Ovary (tissue), 9 donors: ENCODE data around the gene PDZRN3. TPM values are rescaled to one million over a fixed set of nuclear protein-coding genes. Genes with fewer than 3 reads are reported as not detected.
A peak's percentile ranks its signal among the peaks of the same experiment; 100 is the strongest.

Experiments
- DNase-seq, 5 donors: peaks; one replicate each; pipeline ENCODE4 v3.0.0-alpha.2; 2019 to 2020
- H3K27ac ChIP-seq, 2 donors: fragments of 200-600 bp; one replicate each; pipeline versions ENCODE4 v1.5.1 to v1.8.0; 2019 to 2022
- H3K27me3 ChIP-seq: fragments of 200-600 bp; one replicate; pipeline ENCODE4 v1.8.0; 2022
- H3K36me3 ChIP-seq: fragments of 200-600 bp; sonication (generic); one replicate; pipeline ENCODE4 v1.5.1; 2019
- H3K4me1 ChIP-seq: one replicate; pipeline ENCODE4 v1.8.1; 2013; ENCODE audit warnings: mild to moderate bottlenecking, moderate library complexity; ENCODE audit not compliant: insufficient read depth
- H3K4me3 ChIP-seq: fragments of 200-600 bp; sonication (generic); one replicate; pipeline ENCODE4 v1.5.1; 2017
- H3K9me3 ChIP-seq, 2 donors: fragments of 200-600 bp in 1 of 2; sonication (generic) in 1 of 2; one replicate each; pipeline versions ENCODE4 v1.5.1 to v1.8.1; 2013 to 2019; ENCODE audit warnings: mild to moderate bottlenecking in 1 of 2, moderate library complexity in 1 of 2
- CTCF ChIP-seq, 3 donors: fragments of 450-650 bp in 2 of 3; fragments of 200-600 bp in 1 of 3; IDR thresholded peaks; one replicate each; pipeline versions ENCODE4 v1.5.1 to v1.8.0; 2016 to 2022; ENCODE audit warnings: antibody characterized with exemption in 3 of 3, mild to moderate bottlenecking in 1 of 3
- EP300 ChIP-seq: sonication (generic); formaldehyde crosslinking; IDR thresholded peaks from one replicate; pipeline ENCODE4 v1.6.1; 2017; ENCODE audit warnings: antibody characterized with exemption
- POLR2A ChIP-seq: fragments of 450-650 bp; IDR thresholded peaks from one replicate; pipeline ENCODE4 v1.6.1; 2017; ENCODE audit warnings: antibody characterized with exemption, mild to moderate bottlenecking, moderate library complexity
- WGBS, 3 donors: extraction: QIAGEN DNeasy Blood & Tissue Kit in 1 of 3; methylation state at CpG; one replicate each; pipeline versions ENCODE4 v1.1.5 to v1.1.7; 2013 to 2017; 5-methylcytosine and 5-hydroxymethylcytosine counted together
- intact Hi-C, 4 donors: fragments of 100-400 bp; cut with DNase I; formaldehyde crosslinking; loops; one replicate each; pipeline versions ENCODE4 v1.11.0 to v1.15.1; 2022 to 2023
- polyA plus RNA-seq, 2 donors: library from polyadenylated mRNA; stranded (reverse); fragments of 200-250 nt in 1 of 2; fragments of 350-450 nt in 1 of 2; fragmentation: Illumina TruSeq in 1 of 2; extraction: RNeasy Lipid Tissue Mini Kit (QIAGEN cat#74804) in 1 of 2; gene quantifications; one replicate each; pipeline ENCODE4 v1.2.3, GENCODE V29; 2013 to 2014
- total RNA-seq, 7 donors: library from RNA; depleted of rRNA in 2 of 7; stranded (reverse); fragments of >200 nt in 2 of 7; fragmentation: NEBNext Ultra II Directional in 3 of 7; extraction: Animal tissue kit (Norgen Biotek cat#: 25700) in 3 of 7; gene quantifications; one replicate each; pipeline versions ENCODE4 v1.1.0 to v1.2.4, GENCODE V29; 2016 to 2023
- donor health status: DM: no; HTN: no; CAD: no; lungs with moderate emphysema.
- donor health status: DM: no; HTN: no; CAD: no.
- donor health status: Bipolar disorder and iron deficiency.
- donor health status: DM: yes; HTN: yes; CAD: no.
- donor health status: DM: no; HTN: no; CAD: no.
- donor health status: DM: yes; HTN: yes; CAD: no.

The PDZRN3 gene
- total and polyA plus RNA-seq, 9 donors, result 68.1 to 161 (median 102) TPM

- intact Hi-C loops, result loop anchor here in 2 of 4 donors (5.0 to 10.0 kb wide), 3 partner anchors 112 to 314 kb away; partner anchors contain the start of gene PDZRN3 (in 2 of the 2)
- H3K36me3 ChIP-seq, result no peaks in the 10 kb centered on the region
- peak overlapping the region in 1 of 2 donors; percentile 68 for H3K27ac ChIP-seq
- no peaks in the 10 kb centered on the region for H3K27me3 ChIP-seq
- H3K9me3 ChIP-seq, result no peaks in the 10 kb centered on the region
- peaks cover 27% of the 10 kb centered on the region for H3K4me1 ChIP-seq
- 38 to 60% (median 42%) methylated on average over 4 of the region's 4 CpGs for WGBS, 3 donors
- TF ChIP-seq CTCF (IDR thresholded peaks at IDR 0.05) (no peak), POLR2A (no peak), EP300 (no peak)
- DNase-seq, result no peak
- no peak overlapping the region for H3K4me3 ChIP-seq
Measured at GRCh38 chr3:73510334-73510733, 114.4 kb downstream of the PDZRN3 start.

- Histone ChIP-seq H3K36me3 (no peaks in the 10 kb centered on the region), H3K4me3 (no peak overlapping the region), H3K27ac (peak overlapping the region in 1 of 2 donors; percentile 68), H3K9me3 (no peaks in the 10 kb centered on the region), H3K4me1 (peaks cover 27% of the 10 kb centered on the region), H3K27me3 (no peaks in the 10 kb centered on the region)
- DNase-seq, result no peak
- no peak for TF ChIP-seq CTCF (IDR thresholded peaks at IDR 0.05)
- TF ChIP-seq POLR2A, result no peak
- no peak for TF ChIP-seq EP300
- WGBS, 3 donors, result 13 to 27% (median 25%) methylated on average over 7 of the region's 7 CpGs
- intact Hi-C loops, result loop anchor here in 3 of 4 donors (5.0 to 10.0 kb wide), 4 partner anchors 112 to 337 kb away; partner anchors contain the start of gene PDZRN3 (in 3 of the 3)
Measured at GRCh38 chr3:73509816-73510215, 114.9 kb downstream of the PDZRN3 start.

DNA sequence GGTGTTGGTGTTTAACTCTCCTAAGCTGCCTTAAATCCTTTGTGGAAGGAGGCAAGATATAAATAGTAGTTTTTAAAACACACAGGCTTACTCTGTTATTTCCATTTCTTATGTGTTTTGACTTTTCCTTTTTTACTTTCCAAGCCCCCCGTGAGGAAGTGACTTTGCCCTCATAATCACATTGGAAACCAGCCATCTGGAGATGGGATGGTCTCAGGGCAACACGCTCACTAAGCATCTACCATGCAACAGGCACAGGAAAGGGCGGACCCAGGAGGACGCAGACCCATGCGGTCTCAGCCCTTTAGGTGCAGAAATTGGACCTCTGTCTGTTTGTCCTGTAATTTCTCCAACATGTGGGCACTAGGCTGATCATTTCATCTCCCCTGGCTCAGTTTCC lies 115.7 kb downstream of the PDZRN3 start:
- TF ChIP-seq EP300 (no peak), CTCF (IDR thresholded peaks at IDR 0.05) (no peak), POLR2A (no peak)
- 61 to 68% (median 63%) methylated on average over 5 of the region's 5 CpGs for WGBS, 3 donors
- Histone ChIP-seq H3K27me3 (no peaks in the 10 kb centered on the region), H3K4me1 (peaks cover 28% of the 10 kb centered on the region), H3K4me3 (no peak overlapping the region), H3K9me3 (no peaks in the 10 kb centered on the region), H3K36me3 (no peaks in the 10 kb centered on the region), H3K27ac (peak overlapping the region in 1 of 2 donors; percentile 68)
- intact Hi-C loops, result loop anchor here in 2 of 4 donors (5.0 kb wide), 2 partner anchors 113 to 338 kb away; partner anchors contain the start of gene PDZRN3 (in 1 of the 2)
- no peak for DNase-seq

GRCh38 chr3:73508330-73508954 lies 116.3 kb downstream of the PDZRN3 start:
- Histone ChIP-seq H3K27me3 (no peaks in the 10 kb centered on the region), H3K27ac (peak overlapping the region in 1 of 2 donors; percentile 68), H3K36me3 (no peaks in the 10 kb centered on the region), H3K4me3 (no peak overlapping the region), H3K9me3 (no peaks in the 10 kb centered on the region), H3K4me1 (peaks cover 28% of the 10 kb centered on the region)
- peak in 2 of 5 donors; percentile 44 to 71 for DNase-seq
- intact Hi-C loops, result loop anchor here in 2 of 4 donors (5.0 kb wide), 2 partner anchors 114 to 339 kb away; partner anchors contain the start of gene PDZRN3 (in 1 of the 2)
- 13 to 17% (median 13%) methylated on average over 6 of the region's 6 CpGs for WGBS, 3 donors
- TF ChIP-seq POLR2A (no peak), CTCF (IDR thresholded peaks at IDR 0.05) (peak; percentile 20 to 66 (median 46))
